Heart right ventricle (tissue), 16 donors: Measurements from ENCODE around the gene CAMSAP3. TPM values are rescaled to one million over a fixed set of nuclear protein-coding genes. Genes with fewer than 3 reads are reported as not detected.
"Not testable (repeated sequence)": the region's sequence is repeated elsewhere in the genome, so short reads cannot be mapped to it uniquely, and the experiment has no call there.

Experiments
- ATAC-seq, 8 donors: fragments of 200-7000 bp; cut with Tn5 transposase; one replicate each; pipeline ENCODE4 v1.9.1; 2020; ENCODE audit warnings: mild to moderate bottlenecking in 8 of 8, moderate library complexity in 8 of 8, moderate number of reproducible peaks in 1 of 8
- DNase-seq, 2 donors: peaks; one replicate each; pipeline ENCODE4 v3.0.0-alpha.2; 2020
- H3K27ac ChIP-seq, 10 donors: fragments of 200-600 bp; sonication (generic) in 2 of 10; one replicate each; pipeline versions ENCODE4 v1.5.0 to v1.8.0; 2020 to 2022; ENCODE audit warnings: mild to moderate bottlenecking in 3 of 10
- H3K27me3 ChIP-seq, 7 donors: fragments of 200-600 bp; one replicate each; pipeline ENCODE4 v1.8.0; 2021 to 2022; ENCODE audit warnings: mild to moderate bottlenecking in 2 of 7
- H3K36me3 ChIP-seq, 9 donors: fragments of 200-600 bp; sonication (generic) in 1 of 9; one replicate each; pipeline versions ENCODE4 v1.5.0 to v1.8.0; 2020 to 2022; ENCODE audit warnings: mild to moderate bottlenecking in 2 of 9
- H3K4me1 ChIP-seq, 9 donors: fragments of 200-600 bp; sonication (generic) in 1 of 9; one replicate each; pipeline versions ENCODE4 v1.5.0 to v1.8.0; 2020 to 2022; ENCODE audit warnings: mild to moderate bottlenecking in 4 of 9
- H3K4me3 ChIP-seq, 10 donors: fragments of 200-600 bp; sonication (generic) in 2 of 10; one replicate each; pipeline versions ENCODE4 v1.5.0 to v1.8.0; 2020 to 2022; ENCODE audit warnings: mild to moderate bottlenecking in 7 of 10, moderate library complexity in 2 of 10
- H3K9me3 ChIP-seq, 11 donors: fragments of 200-600 bp in 10 of 11; sonication (generic) in 2 of 11; one replicate each; pipeline versions ENCODE4 v1.5.0 to v1.8.0; 2013 to 2022; ENCODE audit warnings: mild to moderate bottlenecking in 2 of 11, control low read depth in 1 of 11, moderate library complexity in 1 of 11
- WGBS, 2 donors: extraction: QIAGEN DNeasy Blood & Tissue Kit; methylation state at CpG; one replicate each; pipeline ENCODE4 v1.1.7; 2013; ENCODE audit warnings: inconsistent platforms in 1 of 2; 5-methylcytosine and 5-hydroxymethylcytosine counted together
- intact Hi-C, 10 donors: fragments of 100-400 bp; cut with DNase I; formaldehyde crosslinking; loops; one replicate each; pipeline versions ENCODE4 v1.11.1 to v1.14.2; 2022
- polyA plus RNA-seq, 2 donors: library from polyadenylated mRNA; stranded (reverse); fragments of 200-250 nt; gene quantifications; one replicate each; pipeline ENCODE4 v1.2.3, GENCODE V29; 2013
- total RNA-seq, 10 donors: library from RNA; stranded (reverse); fragmentation: NEBNext Ultra II Directional in 3 of 10; extraction: Animal tissue kit (Norgen Biotek cat#: 25700) in 3 of 10; gene quantifications; one replicate each; pipeline versions ENCODE4 v1.2.1 to v1.2.4, GENCODE V29; 2021 to 2023
- TF ChIP-seq, protein P1 (sequence below), 9 donors: fragments of 200-600 bp; sonication (generic) in 2 of 9; IDR thresholded peaks; one replicate each; pipeline versions ENCODE4 v1.5.0 to v1.8.0; 2021 to 2022; ENCODE audit warnings: antibody characterized with exemption in 9 of 9, mild to moderate bottlenecking in 5 of 9, moderate library complexity in 1 of 9
- donor health status: Arrhythmogenic right ventricular cardiomyopathy.
- donor health status: ischemic (EF 13 %, LVEDD 7.1; RV severe dilation, severe dysfunction).
- donor health status: healthy with polysubstance abuse.
- donor health status: DM: no; HTN: yes; CAD: no.
- donor health status: DM: no; HTN: no; CAD: no.
- donor health status: ischemic (EF 25% LVEDD 6.9; RV normal size, moderate dysfunction).
- donor health status: ischemic (EF 25% LVEDD 5.7; RV mildly dilated, moderate dysfunction).
- donor health status: healthy.
- donor health status: DM: yes; HTN: yes; CAD: no.
- donor health status: Ischemic cardiomyopathy.
- donor health status: ischemic (EF 35%, LVEDD 5.7; RV mildly dilated, moderate dysfunction).
- donor health status: nonischemic (EF 11% LVEDD 7.7; RV severe dilation, severe dysfunction).
- donor health status: DM: yes; HTN: yes; CAD: no.
- donor health status: PGD.
- donor health status: ischemic (EF 29% LVEDD 5.4; RV normal size, mild dysfunction).
- donor health status: nonischemic (EF 23%, LVEDD 6.1; RV moderate dilation, normal function).

Gene CAMSAP3
- total and polyA plus RNA-seq, 12 donors = 0.03 to 2.0 (median 0.29) TPM

DNA sequence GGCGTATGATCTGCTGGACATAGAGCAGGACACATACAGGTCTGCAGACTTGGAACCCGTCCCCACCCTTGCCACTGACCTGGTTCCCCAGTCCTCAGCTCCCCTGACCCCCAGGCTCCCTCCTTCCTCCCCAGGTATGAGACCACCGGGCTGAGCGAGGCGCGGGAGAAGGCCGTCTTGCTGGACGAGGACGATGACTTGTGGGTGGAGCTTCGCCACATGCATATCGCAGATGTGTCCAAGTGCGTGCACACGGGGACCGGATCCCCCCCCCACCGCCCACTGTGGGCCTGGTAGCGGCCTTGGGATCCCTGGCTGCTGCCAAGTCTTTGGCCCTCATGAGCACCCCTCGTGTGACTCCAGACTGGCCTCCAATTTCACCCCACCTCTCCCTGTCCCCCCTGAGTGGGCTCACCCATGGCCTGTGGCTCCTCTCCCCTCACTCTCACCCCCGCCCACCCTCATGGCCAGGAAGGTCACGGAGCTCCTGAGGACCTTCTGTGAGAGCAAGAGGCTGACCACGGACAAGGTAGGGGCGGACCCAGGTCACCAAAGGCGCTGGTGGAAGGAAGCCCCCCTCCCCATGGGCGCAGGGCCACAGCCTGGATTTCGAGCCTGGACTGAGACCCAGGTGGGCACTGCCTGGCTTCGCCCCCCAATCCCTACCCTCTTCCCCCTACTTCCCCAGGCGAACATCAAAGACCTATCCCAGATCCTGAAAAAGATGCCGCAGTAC lies 46.8 kb downstream of the CAMSAP3 start:
- no peak overlapping the region for H3K27ac ChIP-seq
- H3K4me1 ChIP-seq = peaks cover 0 to 16% (median 0%) of the 10 kb centered on the region in 9 donors
- no peak overlapping the region for H3K4me3 ChIP-seq
- intact Hi-C loops = no loop called here
- H3K27me3 ChIP-seq = peaks cover 4 to 39% (median 25%) of the 10 kb centered on the region in 7 donors
- no peaks in the 10 kb centered on the region for H3K9me3 ChIP-seq
- H3K36me3 ChIP-seq = peaks cover 0 to 33% (median 0%) of the 10 kb centered on the region in 9 donors
- TF ChIP-seq, protein P1, sequence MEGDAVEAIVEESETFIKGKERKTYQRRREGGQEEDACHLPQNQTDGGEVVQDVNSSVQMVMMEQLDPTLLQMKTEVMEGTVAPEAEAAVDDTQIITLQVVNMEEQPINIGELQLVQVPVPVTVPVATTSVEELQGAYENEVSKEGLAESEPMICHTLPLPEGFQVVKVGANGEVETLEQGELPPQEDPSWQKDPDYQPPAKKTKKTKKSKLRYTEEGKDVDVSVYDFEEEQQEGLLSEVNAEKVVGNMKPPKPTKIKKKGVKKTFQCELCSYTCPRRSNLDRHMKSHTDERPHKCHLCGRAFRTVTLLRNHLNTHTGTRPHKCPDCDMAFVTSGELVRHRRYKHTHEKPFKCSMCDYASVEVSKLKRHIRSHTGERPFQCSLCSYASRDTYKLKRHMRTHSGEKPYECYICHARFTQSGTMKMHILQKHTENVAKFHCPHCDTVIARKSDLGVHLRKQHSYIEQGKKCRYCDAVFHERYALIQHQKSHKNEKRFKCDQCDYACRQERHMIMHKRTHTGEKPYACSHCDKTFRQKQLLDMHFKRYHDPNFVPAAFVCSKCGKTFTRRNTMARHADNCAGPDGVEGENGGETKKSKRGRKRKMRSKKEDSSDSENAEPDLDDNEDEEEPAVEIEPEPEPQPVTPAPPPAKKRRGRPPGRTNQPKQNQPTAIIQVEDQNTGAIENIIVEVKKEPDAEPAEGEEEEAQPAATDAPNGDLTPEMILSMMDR (IDR thresholded peaks at IDR 0.05) = no peak
- no peak for ATAC-seq
- WGBS, 2 donors = 89 to 90% methylated on average over 27 of the region's 27 CpGs
- DNase-seq = no peak

- intact Hi-C loops = no loop called here
- TF ChIP-seq, protein P1 (IDR thresholded peaks at IDR 0.05) = no peak
- 88 to 95% methylated on average over 8 of the region's 8 CpGs for WGBS, 2 donors
- Histone ChIP-seq H3K4me1 (peaks cover 0 to 10% (median 0%) of the 10 kb centered on the region in 9 donors), H3K27me3 (peaks cover 0 to 39% (median 20%) of the 10 kb centered on the region in 7 donors), H3K27ac (no peak overlapping the region), H3K36me3 (peaks cover 0 to 33% (median 0%) of the 10 kb centered on the region in 9 donors), H3K4me3 (no peak overlapping the region), H3K9me3 (no peaks in the 10 kb centered on the region)
- DNase-seq (no peak), ATAC-seq (no peak)
These were observed 47.4 kb downstream of the CAMSAP3 start for GRCh38 chr19:7643031-7643415.

- peaks cover 0 to 33% (median 0%) of the 10 kb centered on the region in 9 donors for H3K36me3 ChIP-seq
- ATAC-seq, H3K4me3 ChIP-seq, intact Hi-C loops, H3K27ac ChIP-seq, H3K9me3 ChIP-seq, DNase-seq, H3K4me1 ChIP-seq: not testable (repeated sequence)
- peaks cover 0 to 31% (median 11%) of the 10 kb centered on the region in 7 donors for H3K27me3 ChIP-seq
- WGBS, 2 donors = 46 to 73% methylated on average over 10 of the region's 10 CpGs
These were observed 48.2 kb downstream of the CAMSAP3 start for GRCh38 chr19:7643629-7644549.

DNA sequence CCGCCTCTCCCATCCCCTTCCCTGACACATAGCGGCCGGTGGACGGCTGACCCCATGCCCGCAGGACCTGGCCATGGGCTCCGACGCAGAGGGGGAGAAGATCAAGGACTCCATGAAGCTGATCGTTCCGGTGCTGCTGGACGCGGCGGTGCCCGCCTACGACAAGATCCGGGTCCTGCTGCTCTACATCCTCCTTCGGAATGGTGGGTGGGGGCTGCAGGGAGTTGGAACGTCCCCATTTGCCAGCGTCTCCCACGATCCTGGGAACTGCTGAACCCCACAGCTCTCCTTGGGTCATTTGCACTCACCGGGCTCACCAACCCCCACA lies 48.9 kb downstream of the CAMSAP3 start:
- peaks cover 0 to 31% (median 11%) of the 10 kb centered on the region in 7 donors for H3K27me3 ChIP-seq
- peaks cover 0 to 33% (median 0%) of the 10 kb centered on the region in 9 donors for H3K36me3 ChIP-seq
- TF ChIP-seq, protein P1 (IDR thresholded peaks at IDR 0.05) = no peak
- no peaks in the 10 kb centered on the region for H3K9me3 ChIP-seq
- H3K4me3 ChIP-seq = no peak overlapping the region
- H3K27ac ChIP-seq = no peak overlapping the region
- no peak for ATAC-seq
- intact Hi-C loops = no loop called here
- H3K4me1 ChIP-seq = peaks cover 0 to 8% (median 0%) of the 10 kb centered on the region in 9 donors
- DNase-seq = no peak
- WGBS, 2 donors = 90 to 96% methylated on average over 20 of the region's 20 CpGs
